Stimulated activated CD4-positive, alpha-beta T cell treated with anti-CD3 and anti-CD28 coated beads, Interleukin-4, amount 100 ng/mL, for 1 hour (primary cell): ENCODE results near the gene FKBP2.
A peak's percentile ranks its signal among the peaks of the same experiment; 100 is the strongest.

Source experiments
- DNase-seq: peaks from one replicate; pipeline ENCODE4 v3.0.0-alpha.2; 2020

FKBP2 gene

GRCh38 chr11:64250415-64251015 lies 9.6 kb downstream of the FKBP2 start:
- no peak for DNase-seq

- peak; percentile 64 for DNase-seq
These were observed 10.3 kb downstream of the FKBP2 start, which contains the start of gene PLCB3 for GRCh38 chr11:64251016-64251752. Gene PLCB3 (plus strand): TSS chr11:64251530. CDS start chr11:64251650, 120 bp downstream.

- no peak for DNase-seq
These were observed 10.8 kb downstream of the FKBP2 start for GRCh38 chr11:64251753-64252002.

- DNase-seq, result no peak
These were observed 11.3 kb downstream of the FKBP2 start for GRCh38 chr11:64252003-64252872.

DNA sequence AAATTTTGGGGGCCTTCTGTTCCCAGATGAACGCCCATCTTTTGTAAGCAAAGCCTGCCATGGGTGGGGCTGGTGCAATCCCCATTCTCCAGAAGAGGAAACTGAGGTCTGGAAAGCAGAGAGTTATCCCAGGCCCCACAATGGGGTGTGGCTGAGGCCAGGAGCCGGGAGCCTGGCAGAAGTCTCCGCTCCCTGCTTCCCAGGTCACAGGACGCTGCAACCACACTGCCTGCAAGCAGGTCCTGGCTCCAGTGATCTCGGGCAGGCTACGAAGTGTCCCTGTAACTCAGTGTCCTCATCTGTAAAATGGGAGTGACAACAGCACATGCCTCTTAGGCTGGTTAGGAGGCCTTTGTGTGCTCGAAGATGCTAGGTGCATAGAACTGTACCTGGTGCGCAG lies 12.1 kb downstream of the FKBP2 start:
- no peak for DNase-seq

DNA sequence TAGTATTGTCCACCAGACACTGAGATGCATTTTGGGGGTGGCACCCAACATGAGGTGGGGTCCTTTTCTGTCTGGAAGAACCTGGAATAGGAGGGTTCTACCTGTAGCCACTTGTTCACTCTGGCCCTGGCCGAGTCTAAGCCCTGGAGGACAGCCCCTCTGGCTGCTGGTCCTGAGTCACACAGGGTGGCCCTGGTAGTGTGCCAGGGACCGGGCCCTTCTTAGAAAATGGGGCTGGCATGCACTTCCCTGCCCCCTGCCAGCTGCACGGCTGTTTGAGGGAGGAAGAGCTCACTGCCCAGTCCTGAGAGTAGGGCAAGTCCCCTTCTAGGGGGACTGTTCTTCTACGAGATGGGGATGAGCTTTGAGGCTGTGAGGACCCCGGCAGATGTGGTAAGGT lies 12.6 kb downstream of the FKBP2 start:
- DNase-seq, result no peak

DNA sequence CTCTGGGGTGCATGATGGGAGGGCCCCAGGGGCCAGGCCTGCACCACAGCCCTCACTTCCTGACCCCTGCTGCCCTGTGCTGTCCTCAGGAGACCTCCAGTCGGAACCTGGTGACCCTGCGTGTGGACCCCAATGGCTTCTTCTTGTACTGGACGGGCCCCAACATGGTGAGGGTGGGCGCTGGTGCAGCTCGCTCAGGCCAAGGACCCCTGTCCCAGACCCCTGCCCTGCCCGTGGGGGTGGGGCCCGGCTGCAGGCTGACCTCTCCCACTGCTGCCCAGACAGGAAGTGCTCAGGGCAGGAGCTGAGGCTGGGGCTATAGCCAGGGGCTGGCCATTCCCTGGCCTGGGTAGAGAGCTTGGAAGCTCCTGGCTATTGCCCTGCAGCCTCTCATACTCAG lies 13.4 kb downstream of the FKBP2 start:
- no peak for DNase-seq

DNA sequence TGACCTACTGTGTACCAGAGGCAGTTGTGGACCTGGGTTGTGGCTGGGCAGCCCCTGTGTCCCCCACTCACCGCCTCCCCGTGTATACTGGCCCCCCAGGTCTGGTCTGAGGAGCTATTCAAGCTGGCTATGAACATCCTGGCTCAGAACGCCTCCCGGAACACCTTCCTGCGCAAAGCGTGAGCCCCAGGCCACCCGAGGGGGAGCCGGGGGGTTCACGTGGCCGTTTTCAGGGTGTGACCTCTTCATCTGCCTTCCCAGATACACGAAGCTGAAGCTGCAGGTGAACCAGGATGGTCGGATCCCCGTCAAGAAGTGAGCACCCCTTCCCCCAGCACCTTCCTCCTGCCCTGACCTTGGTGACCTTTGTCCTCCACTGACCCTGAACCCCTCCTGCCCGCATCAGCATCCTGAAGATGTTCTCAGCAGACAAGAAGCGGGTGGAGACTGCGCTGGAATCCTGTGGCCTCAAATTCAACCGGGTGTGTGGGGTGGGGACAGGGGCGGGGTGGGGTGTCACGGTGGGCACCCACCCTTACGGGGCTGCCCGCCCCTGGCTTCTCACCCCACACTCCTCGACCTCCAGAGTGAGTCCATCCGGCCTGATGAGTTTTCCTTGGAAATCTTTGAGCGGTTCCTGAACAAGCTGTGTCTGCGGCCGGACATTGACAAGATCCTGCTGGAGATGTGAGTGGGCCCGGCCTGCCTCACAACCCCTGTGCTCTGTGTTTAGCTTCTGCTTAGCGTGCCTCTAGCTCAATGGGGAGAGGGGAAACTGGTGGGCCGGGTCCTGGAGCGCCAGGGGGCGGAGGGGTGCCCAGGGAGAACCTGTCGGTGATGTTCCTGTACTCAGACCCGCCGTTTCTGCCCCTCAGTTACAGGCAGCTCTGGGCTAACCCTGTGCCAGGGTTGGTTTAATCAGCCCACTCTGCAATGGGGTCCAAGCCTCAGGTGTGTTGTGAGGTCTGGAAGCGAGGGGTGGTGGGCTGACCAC lies 14.5 kb downstream of the FKBP2 start:
- DNase-seq, result no peak

- DNase-seq, result no peak
These were observed 15.4 kb downstream of the FKBP2 start for GRCh38 chr11:64256300-64256699.

DNA sequence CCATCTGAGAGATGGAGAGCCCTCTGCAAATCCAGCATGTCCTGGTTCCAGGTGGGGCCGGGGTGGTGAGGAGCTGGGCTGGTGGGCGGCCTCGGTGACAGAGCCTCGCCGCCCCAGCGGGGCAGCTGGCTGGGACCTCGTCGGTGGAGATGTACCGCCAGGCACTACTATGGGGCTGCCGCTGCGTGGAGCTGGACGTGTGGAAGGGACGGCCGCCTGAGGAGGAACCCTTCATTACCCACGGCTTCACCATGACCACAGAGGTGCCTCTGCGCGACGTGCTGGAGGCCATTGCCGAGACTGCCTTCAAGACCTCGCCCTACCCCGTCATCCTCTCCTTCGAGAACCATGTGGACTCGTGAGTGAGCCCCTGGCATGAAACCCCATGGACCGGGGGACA lies 17.5 kb downstream of the FKBP2 start:
- DNase-seq, result no peak

DNA sequence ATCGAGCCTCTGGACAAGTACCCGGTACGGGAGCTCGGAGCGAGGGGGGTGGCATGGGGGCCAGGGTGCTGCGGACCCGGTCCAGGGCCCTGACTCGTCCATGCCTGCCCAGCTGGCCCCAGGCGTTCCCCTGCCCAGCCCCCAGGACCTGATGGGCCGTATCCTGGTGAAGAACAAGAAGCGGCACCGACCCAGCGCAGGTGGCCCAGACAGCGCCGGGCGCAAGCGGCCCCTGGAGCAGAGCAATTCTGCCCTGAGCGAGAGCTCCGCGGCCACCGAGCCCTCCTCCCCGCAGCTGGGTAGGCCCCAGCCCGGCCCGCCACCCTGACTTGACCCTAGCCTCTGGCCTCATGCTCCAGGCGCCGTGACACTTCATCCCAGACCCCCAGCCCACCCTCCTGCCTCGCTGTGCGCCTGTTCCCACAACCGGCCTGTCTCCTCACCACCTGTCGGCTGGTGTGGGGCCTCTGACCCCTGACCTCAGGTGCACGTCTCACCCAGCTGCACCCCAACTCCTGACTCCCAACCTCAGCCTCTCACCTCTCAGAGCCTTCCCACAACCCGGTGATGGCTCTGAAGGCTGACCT lies 18.1 kb downstream of the FKBP2 start:
- no peak for DNase-seq

DNA sequence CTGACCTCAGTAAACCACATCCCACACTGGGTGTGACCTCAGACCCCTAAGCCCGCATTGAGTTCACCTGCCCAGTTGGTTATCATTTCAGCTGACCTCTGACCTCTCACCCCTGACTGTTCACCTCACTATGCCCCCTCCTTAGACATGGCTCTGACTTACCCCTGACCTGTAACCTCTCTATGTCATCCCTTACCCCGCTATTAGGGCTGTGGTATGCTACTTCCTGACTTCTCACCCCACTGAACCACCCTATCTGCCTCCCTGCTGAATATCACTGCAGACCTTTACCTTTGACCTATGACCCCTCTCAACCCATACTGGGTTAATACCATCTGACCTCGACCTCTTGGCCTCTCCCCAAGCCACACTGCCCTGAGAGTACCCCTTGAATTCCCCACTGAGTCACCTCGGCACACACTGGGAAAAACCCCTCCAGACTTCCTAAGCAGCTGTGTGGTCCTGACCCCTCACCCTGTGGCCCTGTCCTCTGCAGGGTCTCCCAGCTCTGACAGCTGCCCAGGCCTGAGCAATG lies 18.7 kb downstream of the FKBP2 start:
- DNase-seq, result no peak

DNA sequence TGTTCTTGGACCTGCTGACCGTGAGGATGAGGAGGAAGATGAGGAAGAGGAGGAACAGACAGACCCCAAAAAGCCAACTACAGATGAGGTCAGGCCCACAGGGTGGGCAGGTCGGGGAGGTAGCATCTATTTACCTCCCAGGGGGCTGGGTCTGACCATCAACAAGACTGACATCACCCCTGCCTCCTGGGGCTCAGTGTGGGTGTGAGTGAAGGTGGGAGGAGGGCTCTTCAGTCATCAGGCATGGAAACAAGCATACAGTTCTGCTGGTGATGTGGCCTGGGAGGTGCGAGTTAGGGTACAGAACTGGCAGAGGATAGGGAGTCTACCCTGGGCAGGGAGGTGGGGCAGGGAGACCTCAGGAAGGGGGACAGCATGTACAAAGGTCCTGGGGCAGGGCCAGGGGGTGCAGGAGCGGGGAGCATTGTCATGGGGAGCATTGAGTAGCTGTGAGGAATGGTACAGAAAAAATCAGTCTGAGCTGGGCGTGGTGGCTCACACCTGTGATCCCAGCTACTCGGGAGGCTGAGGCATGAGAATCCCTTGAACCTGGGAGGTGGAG lies 19.3 kb downstream of the FKBP2 start:
- no peak for DNase-seq

DNA sequence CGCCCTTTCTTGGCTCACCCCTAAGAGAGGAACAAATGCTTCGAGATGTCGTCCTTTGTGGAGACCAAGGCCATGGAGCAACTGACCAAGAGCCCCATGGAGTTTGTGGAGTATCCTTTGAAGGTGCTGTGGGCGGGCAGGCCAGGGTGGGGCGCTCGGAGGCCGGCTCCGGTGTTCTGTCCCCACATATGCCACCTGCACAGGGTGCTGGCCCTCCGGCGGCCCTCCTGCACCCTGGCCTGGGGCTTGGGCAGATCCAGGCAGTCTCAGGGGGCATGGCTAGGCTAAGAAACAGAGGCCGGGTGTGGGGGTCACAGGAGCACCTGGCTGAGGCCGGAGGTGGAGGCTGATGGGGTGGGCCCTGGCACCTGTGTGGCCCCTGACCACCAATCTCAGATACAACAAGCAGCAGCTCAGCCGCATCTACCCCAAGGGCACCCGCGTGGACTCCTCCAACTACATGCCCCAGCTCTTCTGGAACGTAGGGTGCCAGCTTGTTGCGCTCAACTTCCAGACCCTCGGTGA lies 20.7 kb downstream of the FKBP2 start:
- DNase-seq, result no peak

GRCh38 chr11:64262271-64263002 lies 21.5 kb downstream of the FKBP2 start:
- DNase-seq, result no peak

GRCh38 chr11:64263021-64263946 lies 22.4 kb downstream of the FKBP2 start:
- DNase-seq, result no peak

DNA sequence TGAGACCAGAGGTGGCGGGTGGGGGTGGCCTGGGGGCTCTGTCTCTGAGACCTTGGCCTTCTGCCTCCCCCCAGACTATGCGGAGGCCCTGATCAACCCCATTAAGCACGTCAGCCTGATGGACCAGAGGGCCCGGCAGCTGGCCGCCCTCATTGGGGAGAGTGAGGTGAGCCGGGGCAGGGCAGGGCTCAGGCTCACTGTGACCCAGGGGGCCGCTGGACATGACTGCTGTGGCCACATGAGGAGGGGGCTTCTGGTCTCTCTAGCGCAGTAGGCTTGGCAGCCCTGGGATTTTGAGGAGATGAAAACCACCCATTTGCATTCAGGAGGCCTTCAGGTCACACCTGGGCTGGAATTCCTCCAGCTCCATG lies 23.0 kb downstream of the FKBP2 start:
- no peak for DNase-seq

- DNase-seq, result no peak
These were observed 23.5 kb downstream of the FKBP2 start for GRCh38 chr11:64264371-64264852.
